HG02840 (cell line): ENCODE measurements around the gene MED13L.

ENCODE experiments used
- ATAC-seq: cut with Tn5 transposase; IDR thresholded peaks from one replicate; pipeline ENCODE4 v1.9.1; 2021; ENCODE audit warnings: mild to moderate bottlenecking, moderate library complexity, moderate number of reproducible peaks; ENCODE audit not compliant: unreplicated experiment, low FRiP score

Gene MED13L

DNA sequence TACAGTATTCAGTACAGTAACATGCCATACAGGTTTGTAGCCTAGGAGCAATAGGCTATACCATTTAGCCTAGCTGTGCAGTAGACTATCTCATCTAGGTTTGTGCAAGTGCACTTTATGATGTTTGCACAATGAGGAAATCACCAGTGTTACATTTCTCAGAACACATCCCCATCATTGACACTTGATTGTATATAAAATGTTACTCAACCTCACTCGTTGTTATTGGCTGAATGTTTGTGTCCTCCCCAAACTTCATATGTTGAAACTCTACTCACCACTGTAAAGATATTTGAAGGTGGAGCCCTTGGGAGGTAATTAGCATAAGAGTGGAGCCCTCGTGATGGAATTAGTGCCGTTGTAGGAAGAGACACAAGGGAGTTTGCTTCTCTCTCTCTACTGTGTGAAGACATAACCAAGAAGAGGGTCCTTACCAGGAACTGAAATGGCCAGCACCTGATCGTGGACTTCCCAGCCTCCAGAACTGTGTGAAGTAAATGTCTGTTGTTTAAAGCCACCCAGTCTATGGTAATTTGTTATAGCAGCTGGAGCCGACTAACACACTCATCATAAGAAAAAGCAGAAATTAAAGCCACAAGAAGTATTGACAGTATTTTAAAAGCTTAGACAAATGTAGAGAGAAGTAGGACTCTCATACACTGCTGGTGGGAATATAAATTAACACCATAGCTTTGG, 3.2 kb upstream of the MED13L start:
- no peak for ATAC-seq

DNA sequence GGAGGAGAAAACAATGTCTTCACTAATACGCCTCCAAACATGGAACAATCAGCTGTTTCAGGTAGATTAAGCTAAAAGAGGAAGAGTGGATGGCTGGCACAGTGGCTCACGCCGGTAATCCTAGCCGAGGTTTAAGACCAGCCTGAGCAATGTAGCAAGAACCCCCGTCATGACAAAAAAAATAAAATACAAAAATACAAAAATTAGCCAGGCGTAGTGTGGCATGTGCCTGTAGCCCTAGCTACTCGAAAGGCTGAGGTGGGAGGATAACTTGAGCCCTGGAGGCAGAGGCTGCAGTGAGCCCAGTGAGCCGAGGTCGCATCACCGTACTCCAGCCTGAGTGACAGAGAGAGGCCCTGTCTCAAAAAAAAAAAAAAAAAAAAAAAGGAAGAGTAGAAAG, 1.2 kb upstream of the MED13L start:
- no peak for ATAC-seq

DNA sequence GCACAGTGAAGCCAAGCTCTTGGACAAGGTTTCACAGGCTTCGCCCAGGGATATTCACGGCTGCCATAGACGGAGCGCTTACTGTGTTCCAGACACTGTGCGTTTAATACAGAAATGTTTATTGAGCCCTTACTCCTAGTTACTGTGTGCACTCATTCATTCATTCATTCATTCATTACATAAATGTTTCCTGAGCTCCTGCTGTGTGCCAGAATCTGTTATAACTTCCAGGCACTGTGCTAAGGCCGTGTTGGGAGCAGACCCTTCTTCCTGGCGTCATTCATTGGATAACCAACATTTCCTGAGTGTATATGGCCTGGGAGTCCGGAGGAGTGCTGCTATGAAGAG, 760 bp upstream of the MED13L start:
- ATAC-seq, result no peak

DNA sequence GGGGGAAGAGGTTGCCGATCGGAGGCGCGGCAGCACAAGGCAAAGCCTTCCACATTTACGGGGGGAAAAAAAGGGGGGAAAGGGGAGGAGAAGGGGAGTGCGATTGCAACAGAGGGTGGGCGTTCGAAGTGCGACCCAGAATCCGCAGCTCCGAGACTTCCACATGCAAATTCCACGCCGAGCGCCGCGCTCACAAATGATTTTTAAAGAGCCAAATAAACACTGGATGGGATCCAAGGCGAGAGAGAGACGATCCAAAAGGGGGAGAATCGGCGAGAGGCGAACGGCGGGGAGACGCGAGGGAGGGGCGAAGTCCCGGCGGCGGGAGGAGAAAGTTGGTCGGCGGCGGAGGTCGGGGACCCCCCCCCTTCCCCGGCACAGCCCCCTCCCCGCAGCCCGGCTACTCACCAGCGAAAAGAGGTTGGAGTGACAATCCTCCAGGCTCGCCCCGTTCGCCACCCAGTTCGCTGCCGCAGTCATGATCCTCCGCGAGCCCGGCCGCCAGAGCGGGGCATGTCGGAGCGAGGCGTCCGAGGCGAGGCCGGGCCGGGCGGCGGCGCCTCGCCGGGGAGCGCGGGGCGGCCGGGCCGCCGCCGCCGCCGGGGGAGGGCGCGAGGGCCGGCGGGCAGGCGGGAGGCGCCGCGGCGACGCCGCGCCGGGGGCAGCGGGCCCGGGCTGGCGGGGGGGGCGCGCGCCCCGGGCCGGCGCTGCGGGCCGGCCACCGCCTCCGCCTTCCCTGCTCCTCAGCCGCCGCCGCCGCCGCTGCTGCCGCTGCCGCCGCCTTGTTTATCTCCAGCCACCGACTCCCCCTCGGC, 634 bp downstream of the MED13L start:
- peak; percentile 33 for ATAC-seq

DNA sequence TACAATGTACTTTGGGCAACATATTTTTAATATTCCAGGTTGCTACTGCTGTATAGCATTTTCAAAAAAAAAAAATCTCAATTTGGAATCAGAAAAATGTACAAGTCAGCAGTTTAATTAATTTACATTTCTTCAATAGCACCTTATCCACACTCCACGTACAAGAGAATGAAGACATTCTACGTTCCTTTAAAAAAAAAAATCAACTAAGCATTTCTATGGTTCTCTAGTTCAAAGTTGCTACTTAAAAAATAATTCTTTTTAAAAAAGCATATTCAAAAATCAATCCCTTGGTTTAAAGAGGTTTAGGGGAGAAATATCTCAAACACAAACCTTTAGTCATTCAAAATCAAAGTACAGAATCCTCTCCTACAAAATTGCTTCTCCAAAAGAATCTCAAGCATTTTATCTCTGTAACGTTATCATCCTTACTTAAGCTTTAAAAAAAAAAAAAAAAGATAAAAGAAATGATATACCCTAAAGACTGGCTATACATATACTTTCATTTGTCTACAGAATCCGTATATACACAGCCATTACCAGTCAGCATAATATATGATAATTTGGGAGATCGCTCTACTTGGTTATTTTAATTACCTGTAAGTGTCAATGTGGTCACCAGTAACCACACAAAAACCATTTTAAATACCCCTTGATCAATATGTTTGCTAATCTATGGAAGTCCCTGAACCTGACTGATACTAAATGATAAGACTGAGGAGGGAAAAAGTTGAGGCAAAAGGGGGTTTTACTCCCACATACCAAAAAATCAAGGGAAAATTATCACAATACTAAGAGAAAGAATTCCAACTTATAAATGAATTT, 2.7 kb downstream of the MED13L start:
- no peak for ATAC-seq

DNA sequence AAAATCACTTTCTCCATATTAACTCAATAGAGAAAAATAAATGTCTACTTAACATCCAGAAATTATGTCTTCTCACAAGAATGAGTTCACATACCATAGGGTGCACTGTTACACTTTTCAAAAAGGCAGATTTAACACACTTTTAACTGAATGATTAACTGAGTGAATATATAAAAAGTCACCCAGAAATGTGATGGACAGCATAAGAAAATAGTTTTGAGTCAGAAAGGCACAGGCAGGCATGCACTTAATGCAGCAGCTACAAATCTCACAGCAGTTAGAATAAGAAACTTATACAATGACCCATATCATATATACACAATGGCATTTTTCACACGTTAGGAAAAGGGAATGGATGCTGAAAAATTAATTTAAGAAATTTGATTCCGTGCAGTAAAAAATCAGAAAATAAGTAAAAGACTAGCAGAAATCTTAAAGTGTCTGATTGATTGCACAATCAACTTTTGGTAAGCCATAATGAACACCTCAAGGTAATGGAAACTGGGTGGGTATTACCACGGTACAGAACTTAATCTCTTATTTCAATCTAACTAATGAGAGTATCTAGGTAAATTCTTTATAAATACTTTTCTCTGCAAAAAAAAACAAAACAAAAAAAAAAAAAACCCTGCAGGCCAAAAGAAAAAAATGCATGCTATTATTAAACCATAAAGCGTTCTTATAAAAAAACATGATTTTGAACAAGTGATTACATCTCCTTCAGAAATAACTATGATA, 3.5 kb downstream of the MED13L start:
- no peak for ATAC-seq

DNA sequence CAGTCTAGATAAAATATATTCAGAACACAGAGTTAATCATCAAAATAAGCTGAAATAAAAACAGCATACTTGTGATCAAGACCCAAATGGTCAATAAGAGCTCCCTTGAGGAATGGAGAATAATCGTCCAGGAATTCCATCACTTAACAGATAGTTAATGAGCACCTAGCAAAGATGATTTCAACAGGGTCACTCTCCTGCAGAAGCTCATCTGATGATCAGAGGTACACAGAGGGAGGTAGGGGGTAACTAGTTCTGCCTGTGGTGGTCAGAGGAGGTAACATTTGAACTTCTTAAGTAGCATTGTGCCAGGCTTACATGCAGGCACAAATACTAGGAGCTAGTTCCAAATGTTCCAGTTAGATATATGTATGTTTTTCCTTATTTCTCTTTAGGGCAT, 9.5 kb downstream of the MED13L start:
- ATAC-seq, result no peak

DNA sequence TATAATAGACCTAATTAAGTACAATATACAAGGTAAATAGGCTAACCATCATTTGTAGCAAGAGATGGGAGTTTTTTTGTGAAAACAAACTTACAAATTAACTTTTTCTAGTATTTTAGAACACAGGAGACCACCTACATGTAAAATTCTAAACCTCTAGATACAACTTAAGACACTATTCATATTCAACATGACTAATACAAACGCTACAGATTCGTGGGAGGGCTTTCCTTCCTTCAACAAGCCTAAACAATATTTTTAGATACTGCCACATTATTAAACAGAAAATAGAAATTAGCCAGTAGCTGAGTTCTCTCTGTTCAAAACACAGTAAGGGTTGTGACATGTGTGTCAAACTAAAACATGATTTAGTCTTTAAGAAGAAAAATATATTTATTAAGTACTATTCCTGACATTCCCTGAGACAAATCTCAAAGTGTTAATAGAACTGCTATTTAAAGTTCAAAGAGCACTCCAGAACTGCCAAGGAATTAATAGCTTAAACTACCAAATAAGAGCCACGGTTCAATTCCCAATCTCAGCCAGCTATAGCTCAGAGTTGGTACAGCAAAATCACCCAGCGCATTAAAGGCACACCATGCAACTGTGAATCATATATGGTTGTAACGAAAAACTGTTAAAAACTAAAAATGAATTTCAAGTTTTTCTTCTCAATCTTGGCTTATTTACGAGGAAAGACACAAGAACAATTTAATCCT, 10.7 kb downstream of the MED13L start:
- no peak for ATAC-seq

DNA sequence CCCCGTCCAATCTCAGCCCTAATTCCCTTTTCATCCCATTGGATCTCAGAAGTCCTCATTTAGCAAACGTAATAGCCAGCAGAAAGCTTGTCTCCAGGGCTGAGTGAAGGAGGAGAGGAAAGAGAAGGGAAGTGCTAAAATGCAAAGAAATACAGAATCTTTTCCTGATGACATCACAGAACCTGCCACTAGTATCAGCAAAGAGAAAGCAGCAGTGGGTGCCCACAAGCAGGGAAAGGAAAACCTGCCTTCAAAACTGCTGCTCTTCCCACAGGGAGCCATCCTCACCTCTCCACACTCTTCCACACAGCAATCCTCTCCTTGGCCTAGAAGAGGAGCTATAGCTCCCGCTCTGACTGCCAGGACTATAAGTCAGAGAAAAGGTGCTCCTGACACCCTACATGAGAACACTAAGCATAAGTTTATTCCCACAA, 11.3 kb downstream of the MED13L start:
- ATAC-seq, result no peak

DNA sequence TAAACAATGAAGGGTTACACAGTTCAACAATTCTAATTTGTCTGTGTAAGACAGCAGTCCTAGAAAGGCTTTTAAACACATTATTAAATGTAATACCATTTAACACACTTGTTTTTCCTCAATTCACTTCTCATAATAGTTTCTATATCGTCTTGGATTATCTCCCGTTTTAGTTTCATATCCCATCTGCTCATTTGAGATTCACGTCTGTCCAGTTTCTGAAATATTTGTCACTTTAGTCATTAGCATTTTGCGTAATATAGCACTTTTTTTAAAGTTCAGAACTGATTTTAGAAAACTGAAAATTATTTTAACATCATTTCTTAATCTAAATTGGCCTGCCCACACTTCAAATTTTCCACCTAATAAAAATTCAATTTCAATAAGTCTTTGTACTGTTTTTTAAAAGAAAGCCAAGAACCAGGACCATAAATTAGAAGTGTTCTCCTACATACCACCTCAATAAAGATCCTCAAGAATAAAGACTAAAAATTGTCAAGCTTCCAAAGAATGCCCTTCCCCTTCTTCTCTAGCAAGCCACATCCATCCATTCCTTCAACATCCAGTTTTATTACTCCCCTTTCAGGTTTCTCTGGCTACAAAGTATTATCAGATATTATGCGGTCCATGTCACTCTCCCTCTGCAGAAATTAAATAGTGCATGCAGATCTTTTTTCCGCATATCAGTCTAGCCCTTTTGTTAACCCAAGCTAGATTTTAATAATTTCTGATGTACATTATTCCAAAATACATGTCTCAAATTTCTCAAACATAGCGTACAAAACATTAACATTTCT, 11.9 kb downstream of the MED13L start:
- no peak for ATAC-seq

DNA sequence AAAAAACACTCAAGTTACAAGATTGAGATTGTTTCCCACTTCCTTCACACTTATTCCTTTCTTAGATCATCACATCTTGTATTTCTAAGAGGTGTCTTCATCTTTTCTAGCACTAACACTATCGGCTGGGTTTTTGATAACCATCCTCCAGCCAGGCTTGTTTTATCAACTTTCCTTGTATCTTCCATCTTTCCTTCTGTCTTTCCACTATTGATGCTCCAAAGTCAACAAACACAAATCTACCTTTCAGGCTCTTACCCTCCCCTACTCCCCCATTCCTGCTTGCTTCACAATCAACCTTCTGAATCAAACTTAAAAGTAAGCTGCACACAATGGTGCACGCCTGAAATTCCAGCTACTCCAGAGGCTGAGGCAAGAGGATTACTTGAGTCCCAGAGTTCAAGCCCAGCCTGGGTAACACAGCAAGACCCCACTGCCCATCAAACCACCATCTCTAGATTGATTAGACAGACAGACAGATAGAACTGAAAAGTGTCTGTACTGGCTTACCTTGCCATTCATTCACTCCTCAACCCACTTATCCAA, 12.9 kb downstream of the MED13L start:
- no peak for ATAC-seq

DNA sequence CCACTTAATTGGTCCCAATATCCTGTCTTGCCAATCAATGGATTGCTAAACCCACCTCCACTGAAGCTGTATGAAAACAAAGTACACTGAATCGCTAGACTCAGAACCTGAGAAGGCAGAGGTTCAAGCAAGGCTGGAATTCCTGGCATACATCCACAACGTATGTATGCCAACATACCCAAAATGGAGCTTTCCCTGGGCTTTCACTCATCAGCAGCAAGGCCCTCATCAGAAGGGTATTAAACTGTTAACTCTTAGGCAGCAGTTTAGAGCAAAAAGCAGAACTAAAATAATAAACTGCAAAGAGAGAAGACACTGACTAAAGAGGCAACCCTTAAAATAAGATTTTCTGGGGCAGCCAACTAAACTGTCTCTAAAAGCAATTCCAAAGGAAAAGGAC, 13.6 kb downstream of the MED13L start:
- no peak for ATAC-seq

DNA sequence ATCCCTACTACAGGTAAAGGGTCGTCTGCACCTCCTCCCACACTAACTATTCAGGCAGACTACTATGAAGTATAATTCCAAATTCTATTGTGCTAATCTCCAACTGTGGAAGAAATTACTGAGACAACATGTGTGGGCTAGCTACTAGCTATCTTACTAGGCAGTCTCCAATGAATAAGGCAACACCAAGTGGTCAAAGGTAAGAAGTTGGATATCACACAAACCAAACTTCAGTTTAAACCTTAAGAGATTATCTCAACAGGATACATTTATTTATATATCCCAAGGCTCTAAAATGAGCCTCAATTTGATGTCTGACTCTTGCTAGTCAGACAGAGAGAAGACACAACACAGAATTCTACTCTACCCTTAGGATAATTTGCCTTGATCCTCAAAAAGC, 14.1 kb downstream of the MED13L start:
- no peak for ATAC-seq

DNA sequence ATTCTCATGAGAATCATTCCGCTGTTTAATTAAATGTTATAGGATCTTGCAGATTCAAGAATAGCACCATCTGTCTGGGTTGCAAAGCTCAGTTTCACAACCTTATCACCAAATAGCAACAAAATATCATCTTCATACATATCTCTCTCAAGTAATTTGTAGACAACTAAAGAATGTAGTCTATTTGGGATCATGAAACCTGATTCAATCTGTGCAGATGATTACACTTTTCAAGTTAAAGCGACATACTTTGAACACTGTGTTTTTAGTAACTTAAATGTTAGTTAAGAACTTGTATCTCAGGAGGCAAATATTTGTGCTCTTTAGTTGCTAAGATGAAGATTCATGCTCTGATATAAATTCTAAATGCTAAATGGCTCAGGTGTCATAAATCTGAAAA, 14.8 kb downstream of the MED13L start:
- no peak for ATAC-seq

DNA sequence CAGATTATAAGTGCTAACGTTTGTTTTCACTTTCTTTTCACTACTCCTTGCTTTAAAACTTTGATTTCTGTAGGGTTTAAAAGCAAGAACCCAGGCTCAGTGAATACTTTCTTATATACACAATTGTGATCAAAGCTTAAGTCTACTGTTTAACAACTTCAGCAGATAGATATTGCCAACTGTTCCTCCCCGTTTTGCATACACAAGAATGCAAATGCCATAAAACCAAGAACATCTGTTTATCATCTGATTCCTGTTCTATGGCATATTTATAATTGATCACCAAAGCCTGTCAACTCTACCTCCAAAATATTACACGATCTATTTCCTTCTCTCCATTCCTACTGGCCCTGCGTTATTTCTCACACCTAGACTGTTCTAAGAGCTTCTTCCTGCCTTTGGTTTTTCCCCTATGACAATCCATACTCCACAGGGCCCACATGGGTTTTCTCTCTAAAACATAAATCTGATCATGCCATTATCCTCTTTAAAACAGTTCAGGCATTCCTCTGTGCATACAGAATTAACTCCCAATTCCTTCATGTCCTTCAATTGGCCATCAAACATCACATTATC, 15.9 kb downstream of the MED13L start:
- ATAC-seq, result no peak

DNA sequence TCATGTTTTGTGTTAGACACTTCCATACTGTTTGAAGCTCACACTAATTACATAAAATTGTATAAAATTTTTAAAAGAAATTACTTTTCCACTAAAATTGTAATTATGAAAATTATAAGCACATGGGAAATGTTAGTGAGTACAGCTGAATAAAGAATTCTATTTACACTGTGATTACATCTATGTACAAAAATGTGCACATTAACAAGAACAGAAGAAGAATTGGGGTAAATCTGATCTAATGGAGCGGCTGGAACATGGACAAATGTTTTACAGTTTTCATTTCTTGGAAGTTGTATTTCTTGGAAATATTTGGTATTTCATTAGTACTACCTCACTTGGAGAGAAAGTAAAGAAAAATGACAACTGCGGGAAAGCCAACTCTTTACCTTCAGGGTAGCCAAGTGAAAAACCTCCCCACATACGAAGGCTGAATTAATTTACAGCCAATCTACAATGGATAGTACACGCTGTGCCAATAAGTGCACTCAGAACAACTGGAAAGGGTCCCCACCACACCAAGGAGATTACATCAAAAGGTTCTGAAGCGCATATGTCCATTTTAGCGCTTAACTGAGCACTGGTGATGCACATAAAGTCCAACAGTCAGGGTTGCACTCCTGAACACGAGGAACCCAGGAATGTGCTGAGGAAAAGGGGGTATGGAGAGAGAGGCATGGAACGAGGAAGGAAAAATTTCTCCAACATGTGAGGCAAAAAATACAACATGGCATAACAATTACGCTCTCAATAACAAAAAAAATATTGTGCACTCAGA, 17.5 kb downstream of the MED13L start:
- no peak for ATAC-seq

DNA sequence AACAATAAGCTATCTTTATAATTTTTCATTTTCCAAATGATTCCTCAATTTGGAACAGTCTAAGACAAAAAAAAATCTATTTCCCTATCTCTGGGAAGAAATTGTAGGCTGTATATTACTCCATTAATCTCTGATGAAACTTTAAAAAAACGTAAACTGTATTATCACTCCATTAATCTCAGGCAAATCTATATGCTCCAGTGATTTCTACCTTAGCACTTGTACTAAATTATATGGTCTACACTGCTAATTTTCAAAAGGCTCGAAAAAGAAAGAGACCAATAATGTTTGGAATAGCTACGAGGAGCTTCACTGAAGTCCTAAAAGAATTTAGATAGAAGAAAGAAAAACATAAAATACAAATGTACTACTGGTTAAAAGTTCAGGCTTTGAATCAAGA, 19.7 kb downstream of the MED13L start:
- no peak for ATAC-seq

DNA sequence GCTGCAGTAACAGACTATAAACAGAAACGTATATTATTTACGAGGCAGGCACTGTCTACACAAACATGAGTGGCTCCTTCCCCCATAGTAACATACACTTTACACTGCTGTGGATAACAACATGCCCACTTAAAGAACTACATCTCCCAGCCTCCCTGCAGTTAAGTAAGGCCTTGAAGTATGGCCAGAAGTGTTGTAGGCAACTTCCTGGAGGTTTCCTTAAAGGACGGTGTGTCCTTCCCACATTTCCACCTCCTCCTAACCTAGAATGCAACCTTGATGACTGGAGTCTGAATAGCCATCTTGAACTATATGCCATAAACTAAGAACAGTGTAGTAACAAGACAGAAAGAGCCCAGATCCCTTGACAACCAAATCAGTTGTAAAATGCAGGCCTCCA, 20.3 kb downstream of the MED13L start:
- no peak for ATAC-seq
